Mesendoderm (in vitro differentiated cells): ENCODE results near the gene RPS5.

Source experiments
- DNase-seq: peaks from one replicate; pipeline ENCODE4 v3.0.0; 2013
- H2AK5ac ChIP-seq: 2 replicates; pipeline ENCODE4 v1.6.1; 2013; ENCODE audit warnings: low read length, inconsistent platforms
- H2BK120ac ChIP-seq: 2 replicates; pipeline ENCODE4 v1.6.1; 2013; ENCODE audit warnings: low read depth, mild to moderate bottlenecking, low read length, moderate library complexity, mixed read lengths
- H2BK15ac ChIP-seq: replicated peaks from 2 replicates; pipeline ENCODE4 v1.6.1; 2013; ENCODE audit warnings: low read depth, mild to moderate bottlenecking, moderate library complexity
- H2BK5ac ChIP-seq: 2 replicates; pipeline ENCODE4 v1.6.1; 2013; ENCODE audit warnings: low read length, inconsistent platforms
- H3K18ac ChIP-seq: 2 replicates; pipeline ENCODE4 v1.6.1; 2013; ENCODE audit warnings: mild to moderate bottlenecking, low read length, mixed read lengths
- H3K23ac ChIP-seq: one replicate; pipeline ENCODE4 v1.6.1; 2013; ENCODE audit warnings: low read length
- H3K27ac ChIP-seq: 2 replicates; pipeline ENCODE4 v1.5.1; 2013; ENCODE audit warnings: low read depth, mild to moderate bottlenecking, inconsistent platforms, low read length, moderate library complexity
- H3K27me3 ChIP-seq: 2 replicates; pipeline ENCODE4 v1.6.1; 2013; ENCODE audit warnings: low read length, control low read depth, mild to moderate bottlenecking, inconsistent platforms; ENCODE audit not compliant: insufficient read depth, poor library complexity
- H3K36me3 ChIP-seq: 2 replicates; pipeline ENCODE4 v1.6.1; 2013; ENCODE audit warnings: low read length, inconsistent platforms; ENCODE audit not compliant: control insufficient read depth, insufficient read depth
- H3K4ac ChIP-seq: one replicate; pipeline ENCODE4 v1.6.1; 2013; ENCODE audit warnings: low read depth, mild to moderate bottlenecking, low read length, moderate library complexity
- H3K4me1 ChIP-seq: 2 replicates; pipeline ENCODE4 v1.6.1; 2013; ENCODE audit warnings: low read depth, low read length, inconsistent platforms; ENCODE audit not compliant: control insufficient read depth
- H3K4me2 ChIP-seq: 2 replicates; pipeline ENCODE4 v1.6.1; 2013; ENCODE audit warnings: low read length
- H3K4me3 ChIP-seq: 2 replicates; pipeline ENCODE4 v1.5.1; 2013; ENCODE audit warnings: mild to moderate bottlenecking, low read length
- H3K56ac ChIP-seq: one replicate; pipeline ENCODE4 v1.6.1; 2013; ENCODE audit warnings: low read length
- H3K79me1 ChIP-seq: 2 replicates; pipeline ENCODE4 v1.6.1; 2013; ENCODE audit warnings: low read length, inconsistent platforms
- H3K79me2 ChIP-seq: 2 replicates; pipeline ENCODE4 v1.6.1; 2013; ENCODE audit warnings: mild to moderate bottlenecking, low read length; ENCODE audit not compliant: control insufficient read depth, insufficient read depth
- H3K9ac ChIP-seq: 2 replicates; pipeline ENCODE4 v1.6.1; 2013; ENCODE audit warnings: low read length, inconsistent platforms
- H4K5ac ChIP-seq: one replicate; pipeline ENCODE4 v1.6.1; 2013; ENCODE audit warnings: low read length
- H4K8ac ChIP-seq: one replicate; pipeline ENCODE4 v1.6.1; 2013; ENCODE audit warnings: low read depth, mild to moderate bottlenecking, control low read depth, low read length, moderate library complexity
- WGBS: extraction: QIAGEN DNeasy Blood & Tissue Kit; methylation state at CpG from one replicate; pipeline ENCODE4 v1.1.7; 2013; ENCODE audit warnings: low lambda C conversion rate, missing lambda C conversion rate; ENCODE audit not compliant: insufficient coverage; ENCODE audit errors: extremely low coverage; 5-methylcytosine and 5-hydroxymethylcytosine counted together

RPS5 gene

DNA sequence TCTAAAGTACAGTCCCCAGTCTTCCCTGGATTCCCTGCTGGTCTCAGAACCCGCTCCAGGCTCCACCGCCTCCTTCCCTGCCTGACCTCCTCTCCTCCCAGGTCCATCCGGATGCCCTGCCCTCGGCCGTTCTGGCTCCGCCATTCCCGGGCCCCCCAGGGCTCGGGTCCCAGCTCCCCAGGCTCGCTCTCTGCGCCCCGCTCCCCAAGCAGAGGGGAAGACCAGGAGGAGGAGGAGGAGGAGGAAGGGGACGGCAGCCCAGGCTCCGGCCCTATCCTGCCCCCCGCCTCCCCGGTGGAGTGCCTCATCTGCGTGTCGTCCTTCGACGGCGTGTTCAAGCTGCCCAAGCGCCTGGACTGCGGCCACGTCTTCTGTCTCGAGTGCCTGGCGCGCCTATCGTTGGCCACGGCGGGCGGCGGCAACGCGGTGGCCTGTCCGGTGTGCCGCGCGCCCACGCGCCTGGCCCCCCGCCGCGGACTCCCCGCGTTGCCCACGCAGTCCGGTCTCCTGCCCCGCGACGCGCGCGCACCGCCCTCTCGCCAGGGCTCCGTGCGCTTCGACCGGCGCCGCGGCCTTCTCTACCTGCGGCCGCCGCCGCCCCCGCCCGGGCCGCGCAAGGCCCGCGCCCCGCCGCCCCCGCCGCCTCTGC lies 9.0 kb downstream of the RPS5 start:
- peak overlapping the region; percentile 24 for H3K18ac ChIP-seq
- H3K56ac ChIP-seq: peak overlapping the region; percentile 80
- H3K27ac ChIP-seq: no peak overlapping the region
- no peak overlapping the region for H2BK15ac ChIP-seq
- no peak overlapping the region for H2BK120ac ChIP-seq
- H3K4me3 ChIP-seq: no peak overlapping the region
- H3K79me2 ChIP-seq: no peaks in the 10 kb centered on the region
- no CpG with 5 or more reads among the region's 75 CpGs for WGBS
- H2BK5ac ChIP-seq: no peak overlapping the region
- peak overlapping the region; percentile 67 for H3K9ac ChIP-seq
- H4K5ac ChIP-seq: no peak overlapping the region
- no peak overlapping the region for H4K8ac ChIP-seq
- H3K27me3 ChIP-seq: no peaks in the 10 kb centered on the region
- peak; percentile 49 for DNase-seq
- peak overlapping the region; percentile 35 for H3K4me2 ChIP-seq
- no peaks in the 10 kb centered on the region for H3K79me1 ChIP-seq
- no peak overlapping the region for H3K4ac ChIP-seq
- H3K4me1 ChIP-seq: peaks cover 7% of the 10 kb centered on the region
- H3K36me3 ChIP-seq: peaks cover 15% of the 10 kb centered on the region
- H3K23ac ChIP-seq: peak overlapping the region; percentile 80
- no peak overlapping the region for H2AK5ac ChIP-seq

DNA sequence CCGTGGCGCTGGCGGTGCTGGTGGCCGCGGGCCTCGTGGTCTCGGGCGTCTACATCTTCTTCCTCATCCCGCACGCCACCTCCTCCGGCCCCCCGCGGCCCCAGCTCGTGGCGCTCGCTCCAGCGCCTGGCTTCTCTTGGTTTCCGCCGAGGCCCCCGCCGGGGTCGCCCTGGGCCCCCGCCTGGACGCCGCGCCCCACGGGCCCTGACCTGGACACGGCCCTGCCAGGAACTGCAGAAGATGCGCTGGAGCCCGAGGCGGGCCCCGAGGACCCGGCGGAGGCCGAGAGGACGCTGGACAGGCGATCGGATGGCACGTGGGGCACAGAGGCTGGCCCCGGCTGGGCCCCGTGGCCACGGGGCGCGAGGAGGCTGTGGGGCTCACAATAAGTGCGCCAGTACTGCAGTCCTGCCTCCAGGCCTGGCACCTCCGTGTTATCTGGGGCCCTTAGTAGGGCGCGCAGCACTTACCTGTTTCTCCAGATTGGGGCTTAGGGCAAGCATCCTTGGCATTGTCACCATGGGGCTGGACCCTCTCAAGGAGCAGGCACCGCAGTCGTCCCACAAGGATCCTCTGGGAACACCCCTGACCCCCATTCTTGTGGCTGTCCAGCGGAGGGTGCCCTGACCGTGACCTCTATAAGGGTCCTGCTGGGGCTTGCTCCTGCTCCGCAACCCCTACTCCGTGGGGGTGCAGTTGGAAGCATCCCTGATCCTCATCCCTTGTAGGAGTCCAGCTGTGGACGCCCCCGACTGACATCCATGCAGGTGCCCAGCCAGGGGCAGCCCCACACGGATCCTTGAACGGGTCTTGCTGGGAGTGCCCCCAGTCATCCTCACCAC lies 9.8 kb downstream of the RPS5 start:
- H4K8ac ChIP-seq: no peak overlapping the region
- no peak overlapping the region for H3K23ac ChIP-seq
- H3K4me2 ChIP-seq: no peak overlapping the region
- no peak overlapping the region for H2BK5ac ChIP-seq
- no peak overlapping the region for H3K9ac ChIP-seq
- H3K4me1 ChIP-seq: peaks cover 7% of the 10 kb centered on the region
- no peak overlapping the region for H3K27ac ChIP-seq
- H3K36me3 ChIP-seq: peaks cover 15% of the 10 kb centered on the region
- peak overlapping the region; percentile 24 for H3K18ac ChIP-seq
- no peak overlapping the region for H4K5ac ChIP-seq
- no peak overlapping the region for H2BK120ac ChIP-seq
- no peaks in the 10 kb centered on the region for H3K27me3 ChIP-seq
- DNase-seq: no peak
- H3K79me2 ChIP-seq: no peaks in the 10 kb centered on the region
- no peak overlapping the region for H2BK15ac ChIP-seq
- no peaks in the 10 kb centered on the region for H3K79me1 ChIP-seq
- H2AK5ac ChIP-seq: no peak overlapping the region
- H3K4ac ChIP-seq: no peak overlapping the region
- no CpG with 5 or more reads among the region's 58 CpGs for WGBS
- peak overlapping the region; percentile 42 for H3K56ac ChIP-seq
- H3K4me3 ChIP-seq: no peak overlapping the region

DNA sequence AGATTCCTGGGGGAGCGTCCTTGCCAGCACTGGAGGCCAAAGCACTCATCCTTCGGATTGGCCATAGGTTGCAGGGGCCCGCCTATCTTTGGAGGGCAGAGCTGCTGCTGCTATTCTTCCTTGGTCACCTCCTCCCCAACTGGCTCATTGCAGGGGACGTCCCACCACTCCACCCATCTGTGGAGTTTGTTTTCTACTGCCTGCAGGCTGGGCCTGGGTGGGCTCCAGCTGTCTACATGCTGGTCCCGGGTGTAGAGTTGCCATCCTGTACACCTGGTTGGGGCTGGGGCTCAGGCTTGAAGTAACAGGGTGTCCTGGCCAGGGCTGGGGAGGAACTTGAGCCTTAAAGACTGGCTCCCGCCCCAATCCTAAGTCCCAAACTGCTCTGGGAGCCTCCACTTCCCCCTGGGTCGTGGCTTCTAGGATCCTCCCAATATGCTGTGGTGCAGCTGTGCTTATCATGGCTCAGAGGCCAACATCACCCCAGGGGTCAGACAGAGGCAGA lies 10.5 kb downstream of the RPS5 start:
- H2BK15ac ChIP-seq: no peak overlapping the region
- no peak overlapping the region for H3K23ac ChIP-seq
- H3K79me2 ChIP-seq: no peaks in the 10 kb centered on the region
- H3K9ac ChIP-seq: no peak overlapping the region
- no peak overlapping the region for H4K5ac ChIP-seq
- H3K4me2 ChIP-seq: no peak overlapping the region
- peaks cover 15% of the 10 kb centered on the region for H3K36me3 ChIP-seq
- WGBS: no CpG with 5 or more reads among the region's 7 CpGs
- no peak overlapping the region for H2BK5ac ChIP-seq
- H3K56ac ChIP-seq: peak overlapping the region; percentile 56
- no peak overlapping the region for H2AK5ac ChIP-seq
- H3K18ac ChIP-seq: no peak overlapping the region
- no peak overlapping the region for H2BK120ac ChIP-seq
- no peak overlapping the region for H4K8ac ChIP-seq
- H3K4me1 ChIP-seq: peaks cover 7% of the 10 kb centered on the region
- H3K4me3 ChIP-seq: no peak overlapping the region
- no peak for DNase-seq
- H3K4ac ChIP-seq: no peak overlapping the region
- H3K27ac ChIP-seq: no peak overlapping the region
- no peaks in the 10 kb centered on the region for H3K79me1 ChIP-seq
- H3K27me3 ChIP-seq: no peaks in the 10 kb centered on the region

DNA sequence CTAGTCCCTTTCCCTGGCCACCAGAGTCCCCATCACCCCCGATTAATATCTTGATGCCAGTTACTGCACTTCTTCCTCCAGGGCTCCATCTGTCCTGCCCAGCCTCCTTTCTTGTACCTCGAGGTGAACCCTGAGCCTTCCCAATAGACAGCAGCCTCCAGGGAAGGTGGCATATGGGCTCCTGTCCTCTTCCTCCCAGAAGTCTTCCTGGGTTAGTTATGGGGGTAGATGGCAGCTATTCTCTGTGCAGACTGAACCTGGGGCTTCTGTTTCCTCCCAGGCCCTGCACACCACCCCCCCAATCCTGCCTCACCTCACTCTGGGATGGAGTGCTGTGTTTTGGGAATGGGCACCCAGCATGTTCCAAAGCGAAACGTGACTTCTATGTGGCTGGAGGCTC lies 11.0 kb downstream of the RPS5 start:
- Histone ChIP-seq H3K9ac (no peak overlapping the region), H3K56ac (peak overlapping the region; percentile 25), H3K18ac (no peak overlapping the region), H2BK120ac (no peak overlapping the region), H3K4me1 (peaks cover 7% of the 10 kb centered on the region), H4K8ac (no peak overlapping the region), H4K5ac (no peak overlapping the region), H3K4ac (no peak overlapping the region), H2AK5ac (no peak overlapping the region), H2BK5ac (no peak overlapping the region), H3K79me2 (no peaks in the 10 kb centered on the region), H3K4me3 (no peak overlapping the region), H2BK15ac (no peak overlapping the region), H3K36me3 (peaks cover 10% of the 10 kb centered on the region), H3K23ac (no peak overlapping the region), H3K4me2 (no peak overlapping the region), H3K27ac (no peak overlapping the region), H3K79me1 (no peaks in the 10 kb centered on the region), H3K27me3 (no peaks in the 10 kb centered on the region)
- DNase-seq: no peak
- no CpG with 5 or more reads among the region's 4 CpGs for WGBS

DNA sequence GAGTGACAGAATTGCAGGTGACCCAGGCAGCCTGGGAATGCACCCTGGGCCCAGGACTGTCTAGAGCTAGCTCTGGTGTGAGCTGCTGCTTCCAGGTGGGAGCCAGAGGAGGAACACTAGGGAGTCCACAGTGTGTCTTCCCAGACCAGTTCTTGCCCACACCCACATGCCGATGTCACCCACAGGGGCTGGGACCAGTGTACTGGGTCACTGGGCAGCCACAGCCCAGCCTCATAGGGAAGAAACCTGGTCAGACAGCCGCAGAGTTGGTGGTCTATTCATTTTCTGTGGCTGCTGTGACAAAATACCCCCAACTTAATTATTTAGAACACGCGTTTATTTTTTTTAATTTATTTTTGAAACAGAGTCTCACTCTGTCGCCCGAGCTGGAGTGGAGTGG lies 11.5 kb downstream of the RPS5 start:
- no peaks in the 10 kb centered on the region for H3K27me3 ChIP-seq
- no peak overlapping the region for H2BK5ac ChIP-seq
- no CpG with 5 or more reads among the region's 6 CpGs for WGBS
- H3K56ac ChIP-seq: peak overlapping the region; percentile 25
- H3K79me1 ChIP-seq: no peaks in the 10 kb centered on the region
- no peak overlapping the region for H3K9ac ChIP-seq
- no peak overlapping the region for H3K27ac ChIP-seq
- no peak overlapping the region for H3K23ac ChIP-seq
- H3K36me3 ChIP-seq: peaks cover 7% of the 10 kb centered on the region
- H4K8ac ChIP-seq: no peak overlapping the region
- no peak overlapping the region for H3K18ac ChIP-seq
- H4K5ac ChIP-seq: no peak overlapping the region
- H2AK5ac ChIP-seq: no peak overlapping the region
- no peaks in the 10 kb centered on the region for H3K79me2 ChIP-seq
- H3K4me3 ChIP-seq: no peak overlapping the region
- H2BK15ac ChIP-seq: no peak overlapping the region
- H3K4me1 ChIP-seq: peaks cover 7% of the 10 kb centered on the region
- H2BK120ac ChIP-seq: no peak overlapping the region
- H3K4me2 ChIP-seq: no peak overlapping the region
- no peak overlapping the region for H3K4ac ChIP-seq
- DNase-seq: no peak
